ENCODE measurements around the gene SSTR1.

SSTR1 gene

DNA sequence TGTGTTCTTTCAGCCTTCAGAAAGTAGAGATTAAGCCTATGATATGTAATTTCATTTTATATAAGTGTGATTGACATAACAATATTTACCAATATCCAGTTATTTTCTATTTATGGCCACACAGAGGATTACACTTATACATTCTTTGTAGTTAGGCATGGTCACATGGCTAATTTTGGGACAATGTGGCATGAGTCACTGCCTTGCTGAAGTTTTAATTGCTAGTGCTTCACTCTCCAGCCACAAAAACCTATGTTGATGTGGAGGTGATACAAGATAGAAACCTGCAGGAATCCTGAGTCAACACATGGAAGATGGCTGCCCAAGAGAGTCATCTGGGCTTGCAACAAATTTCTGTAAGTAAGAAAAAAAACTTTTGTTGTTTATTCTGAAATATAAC is 31.2 kb downstream of the SSTR1 start:
- no peak for DNase-seq (ENCODE audit: low read depth)

DNA sequence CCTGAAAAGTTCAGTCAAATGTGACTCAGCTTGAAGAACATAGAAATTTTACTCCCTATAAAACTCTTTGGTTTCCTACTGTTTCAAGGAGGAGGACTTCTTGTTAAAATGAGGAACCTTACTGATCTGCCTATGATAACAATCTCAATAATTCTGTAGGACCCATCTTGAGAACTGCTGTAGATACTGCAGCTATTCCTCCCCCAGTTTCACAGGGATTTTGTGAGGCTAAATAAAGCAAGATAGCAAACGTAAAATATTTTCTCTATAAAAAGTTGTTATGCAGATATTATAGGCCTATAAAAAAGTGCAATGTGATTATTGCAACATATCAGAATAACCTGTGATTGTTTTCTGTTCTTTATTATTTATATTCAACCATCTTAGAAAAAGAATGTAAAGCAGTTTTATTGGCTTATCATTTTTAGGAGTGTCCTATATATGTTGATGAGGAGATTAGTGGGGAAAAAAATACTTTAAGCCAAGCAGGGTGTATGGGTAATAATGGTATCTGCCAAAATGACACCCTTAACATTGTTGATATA is 36.1 kb downstream of the SSTR1 start:
- no peak for DNase-seq (ENCODE audit: low read depth)

DNA sequence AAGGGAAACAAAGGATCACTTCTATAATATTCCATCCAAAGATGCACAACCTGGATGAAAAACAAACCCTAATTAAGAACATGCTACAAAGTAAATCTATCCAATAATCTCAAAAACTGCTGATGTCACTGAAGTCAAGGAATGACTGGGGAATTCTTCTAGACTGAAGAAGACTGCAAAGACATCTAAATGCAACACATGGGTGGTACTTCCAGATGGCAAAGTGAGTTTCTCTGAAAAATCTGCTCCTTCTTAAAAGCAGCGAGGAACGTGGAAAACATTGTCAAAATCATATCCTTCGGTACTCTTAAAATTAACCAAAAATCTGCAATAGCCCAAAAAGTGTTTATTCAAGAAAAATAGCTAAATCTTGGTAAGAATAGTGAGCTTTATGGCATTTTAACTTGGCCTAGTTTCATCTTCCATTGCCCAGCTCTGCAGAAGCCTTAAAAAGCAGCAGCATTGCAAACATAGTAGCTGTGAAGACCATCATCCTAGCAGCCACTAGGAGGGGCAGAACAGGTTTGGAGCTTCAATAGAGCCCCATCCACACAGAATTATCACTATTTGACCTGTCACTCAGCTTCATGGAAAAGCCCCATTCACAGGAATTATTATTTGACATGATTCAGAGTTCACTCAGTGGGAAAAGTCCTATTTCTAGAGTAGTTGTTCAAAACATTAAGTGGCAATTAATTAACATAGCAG is 40.8 kb downstream of the SSTR1 start:
- no peak for DNase-seq (ENCODE audit: low read depth)

DNA sequence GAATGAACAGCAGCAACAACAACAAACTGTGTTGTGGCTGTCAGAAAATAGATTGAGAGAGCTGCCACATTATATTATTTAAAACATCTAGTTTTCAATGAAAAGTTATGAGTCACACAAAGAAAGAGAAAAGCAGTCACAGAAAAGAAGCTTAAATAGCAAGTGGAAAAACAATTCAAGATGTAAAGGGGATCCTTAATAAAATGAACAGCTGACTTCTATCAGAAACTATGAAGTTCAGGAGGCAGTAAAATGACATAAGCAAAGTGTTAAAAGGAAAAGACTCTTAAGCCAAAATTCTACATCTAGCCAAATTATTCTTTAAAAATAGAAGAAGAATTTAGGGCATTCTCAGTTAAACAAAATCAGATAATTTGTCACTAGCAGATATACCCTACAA is 42.6 kb downstream of the SSTR1 start:
- no peak for DNase-seq (ENCODE audit: low read depth)

DNA sequence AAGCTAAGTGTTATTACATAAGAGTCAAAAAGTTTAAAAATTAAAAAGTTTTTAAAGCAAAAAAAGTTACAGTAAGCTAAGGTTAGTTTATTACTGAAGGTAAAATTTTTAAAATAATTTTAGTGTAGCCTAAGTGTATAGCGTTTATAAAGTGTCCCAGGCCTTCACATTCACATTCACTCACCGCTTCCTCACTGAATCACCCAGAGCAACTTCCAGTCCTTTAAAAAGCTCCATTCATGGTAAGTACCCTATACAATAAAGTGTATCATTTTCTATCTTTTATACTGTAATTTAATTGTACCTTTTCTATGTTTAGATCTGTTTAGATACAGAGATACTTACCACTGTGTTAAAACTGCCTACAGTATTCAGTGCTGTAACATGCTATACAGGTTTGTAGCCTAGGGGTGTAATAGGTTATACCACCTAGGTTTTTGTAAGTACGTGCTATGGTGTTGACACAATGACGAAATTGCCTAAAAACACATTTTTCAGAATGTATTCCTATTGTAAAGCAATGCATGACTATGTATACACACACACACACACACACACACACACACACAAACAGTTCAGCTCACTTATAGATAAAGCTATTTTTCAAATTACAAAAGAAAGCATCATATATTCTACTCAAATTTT is 44.5 kb downstream of the SSTR1 start:
- no peak for DNase-seq (ENCODE audit: low read depth)

DNA sequence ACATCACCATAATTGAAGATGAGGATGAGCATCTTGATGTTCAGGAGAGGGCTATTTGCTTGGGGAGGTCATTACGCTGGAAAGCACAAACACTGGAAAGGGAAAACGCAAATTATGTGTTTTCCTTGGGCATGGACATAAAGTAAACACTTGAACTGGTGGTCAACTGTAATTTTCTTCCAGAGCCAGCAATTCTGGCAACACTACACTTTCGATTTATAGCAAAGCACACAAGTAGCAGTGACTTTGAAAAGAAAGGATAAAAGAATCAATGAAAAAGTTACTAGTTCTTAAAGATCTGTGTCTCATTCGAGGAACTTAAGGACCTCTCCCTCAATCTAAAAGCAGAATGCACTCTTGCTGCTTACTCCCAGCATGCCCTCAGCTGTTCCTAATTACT is 46.0 kb downstream of the SSTR1 start:
- DNase-seq (ENCODE audit: low read depth) = no peak

DNA sequence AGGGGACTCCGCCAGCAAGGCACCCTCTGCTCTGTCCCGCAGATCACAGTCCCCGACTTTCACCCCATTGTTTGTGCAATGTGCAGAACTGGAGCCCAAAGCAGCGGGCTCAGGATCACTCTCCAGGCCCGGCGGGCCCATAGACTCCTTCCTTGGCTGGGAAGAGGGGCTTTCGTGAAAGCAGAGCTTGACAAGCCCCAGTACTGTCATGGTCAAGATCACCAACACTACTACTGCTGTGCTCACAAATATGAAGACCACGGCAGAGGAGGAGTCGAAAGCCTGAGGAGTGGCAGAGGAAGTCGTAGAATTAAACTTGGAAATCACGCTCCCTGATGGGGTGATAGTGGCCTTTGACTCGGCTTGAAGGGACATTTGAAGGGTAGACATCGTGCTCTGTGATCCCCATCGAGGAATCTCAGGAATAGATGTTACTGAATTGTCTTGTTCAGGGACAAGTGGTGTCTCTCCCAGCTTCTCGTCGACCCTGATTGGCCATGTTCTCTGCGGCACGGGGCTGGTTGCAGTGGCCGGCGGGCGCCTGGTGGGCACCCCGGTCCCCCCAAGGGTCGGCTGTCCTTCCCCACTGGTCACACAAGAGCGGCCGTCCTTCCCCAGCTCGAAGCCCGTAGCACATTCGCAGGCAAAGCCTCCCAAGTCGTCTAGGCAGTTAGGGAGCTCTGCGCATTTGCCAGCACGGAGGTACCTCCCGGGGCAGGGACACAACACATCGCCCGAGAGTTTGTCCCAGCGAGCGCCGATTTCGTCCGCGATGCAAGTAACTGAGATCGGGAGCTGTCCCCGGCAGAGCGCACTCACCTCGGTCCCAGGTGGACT is 47.1 kb downstream of the SSTR1 start:
- DNase-seq (ENCODE audit: low read depth) = no peak

DNA sequence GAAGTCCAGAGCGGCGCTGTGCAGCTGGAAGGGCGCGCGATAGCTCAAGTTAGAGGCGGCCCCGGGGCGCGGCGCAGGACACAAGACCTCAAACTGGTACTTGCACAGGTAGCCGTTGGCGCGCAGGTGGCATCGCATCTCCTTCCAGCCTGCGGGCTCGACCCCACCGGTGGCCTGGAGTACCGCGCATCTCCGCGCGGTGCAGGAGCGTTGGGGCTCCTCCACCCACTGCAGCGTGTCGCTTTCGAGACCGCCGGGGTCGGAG is 47.6 kb downstream of the SSTR1 start:
- DNase-seq (ENCODE audit: low read depth) = no peak

DNA sequence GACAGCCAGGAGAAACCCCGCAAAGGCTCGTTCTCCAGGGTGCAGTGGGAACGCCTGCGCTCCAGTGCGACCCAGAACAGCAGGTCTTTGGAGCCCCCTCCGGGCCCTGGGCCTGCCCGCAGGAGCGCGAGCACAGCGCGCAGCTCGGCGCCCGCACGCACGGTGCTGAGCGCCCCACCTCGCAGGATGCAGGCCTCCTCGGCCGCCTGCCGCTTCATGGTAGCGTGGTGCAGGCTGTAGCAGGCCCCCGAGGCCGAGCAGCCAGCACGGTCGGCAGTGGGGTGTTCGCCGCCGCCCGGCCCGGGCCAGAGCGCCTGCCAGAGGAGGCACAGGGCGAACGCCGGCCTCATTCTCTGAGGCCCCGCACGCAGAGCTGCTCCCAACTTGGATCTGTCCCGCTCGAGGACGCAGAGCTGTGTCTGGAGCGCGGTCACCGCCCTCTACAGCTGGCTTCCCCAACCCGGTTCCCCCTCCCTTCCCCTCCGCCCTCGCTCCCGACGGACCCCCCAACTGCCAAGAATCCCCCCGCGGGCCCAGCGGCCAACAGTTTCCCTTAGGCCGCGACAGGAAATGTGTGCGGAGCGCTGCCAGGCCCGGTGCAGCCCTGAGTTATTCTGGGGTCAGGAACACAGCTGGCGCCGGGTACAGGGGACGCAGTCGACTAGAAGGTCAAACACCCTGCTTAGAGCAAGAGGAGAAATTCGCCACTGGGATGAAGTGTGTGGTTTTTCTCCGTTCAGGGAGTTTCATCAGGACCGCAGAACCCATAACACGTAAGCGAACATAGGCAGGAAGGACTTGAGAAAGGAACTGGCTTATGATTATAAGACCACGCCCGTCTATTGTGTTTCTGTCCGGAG is 48.2 kb downstream of the SSTR1 start, which contains the start of gene CLEC14A:
Gene CLEC14A, minus strand, starts transcription at position 421 of the 860 bp plus-strand sequence. Its CDS starts 71 bp downstream, at position 350.
- no peak for DNase-seq (ENCODE audit: low read depth)

DNA sequence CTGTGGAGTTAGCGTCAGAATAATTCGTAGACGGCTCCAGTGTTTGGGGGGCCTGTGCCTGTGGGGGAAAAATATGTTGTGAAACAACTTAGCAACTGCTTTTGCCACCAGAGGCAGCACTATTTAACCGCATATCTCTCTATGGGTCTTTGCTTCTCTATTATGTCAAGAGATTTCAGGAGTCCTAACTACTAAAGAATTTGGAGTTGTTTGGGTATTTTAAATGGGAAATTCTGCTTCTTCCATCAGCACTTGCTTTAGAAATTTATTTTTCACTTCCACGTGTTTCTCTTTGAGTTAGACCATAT is 48.8 kb downstream of the SSTR1 start:
- no peak for DNase-seq (ENCODE audit: low read depth)

DNA sequence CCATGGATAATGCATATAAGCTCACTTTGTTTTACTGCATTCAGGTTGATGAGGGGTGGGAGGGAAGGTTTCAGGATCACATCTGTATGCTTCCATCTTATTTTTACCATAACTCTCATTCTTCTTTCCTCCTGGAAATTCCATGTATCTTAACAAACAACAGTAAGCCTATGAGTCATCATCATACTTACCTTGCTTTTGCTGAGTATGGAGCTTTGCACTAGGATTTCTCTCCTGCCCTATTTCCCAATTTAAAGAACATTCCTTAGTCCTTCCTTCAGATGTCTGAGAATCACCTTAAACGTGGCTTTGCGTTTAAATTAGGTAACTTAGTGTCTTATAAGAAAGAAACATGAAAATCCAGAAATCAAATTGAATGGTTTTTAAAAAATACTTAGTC is 49.8 kb downstream of the SSTR1 start:
- no peak for DNase-seq (ENCODE audit: low read depth)

DNA sequence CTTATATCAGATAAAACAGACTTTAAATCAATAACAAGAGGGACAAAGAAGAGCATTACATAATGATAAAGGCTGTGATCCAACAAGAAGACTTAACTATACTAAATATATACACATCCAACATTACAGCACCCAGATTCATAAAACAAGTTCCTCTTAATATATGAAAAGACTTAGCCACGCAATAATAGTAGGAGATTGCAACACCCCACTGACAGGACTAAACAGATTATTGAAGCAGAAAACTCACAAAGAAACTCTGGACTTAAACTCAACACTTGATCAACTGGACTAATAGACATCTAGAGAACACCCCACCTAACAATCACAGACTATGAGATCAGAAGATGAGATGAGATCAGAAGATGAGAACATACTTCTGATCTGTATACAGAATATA is 53.9 kb downstream of the SSTR1 start:
- no peak for DNase-seq (ENCODE audit: low read depth)
